ENCODE measurements around the gene STAT2. TPM values are rescaled to one million over a fixed set of nuclear protein-coding genes. Genes with fewer than 3 reads are reported as not detected.

Gene STAT2
- total and polyA plus RNA-seq, 2 of the 13 experiments (the other 11 are each of a cell fraction or from before 2014, with no cell fraction given), result 43.5 to 84.6 TPM

GRCh38 chr12:56315622-56316473 is 44.1 kb downstream of the STAT2 start, which contains the start of gene CNPY2 (continued):
- peak; percentile 99 for TF ChIP-seq ZNF143 (CRISPR knock-in tag; IDR thresholded peaks at IDR 0.05)
- no peak; the same call in 1 of the 2 replicates for TF ChIP-seq BATF2 (CRISPR knock-in tag; IDR thresholded peaks at IDR 0.05)
- TF ChIP-seq ZNF18 (CRISPR knock-in tag; IDR thresholded peaks at IDR 0.05; ENCODE audit: insufficient replicate concordance), result no peak
- TF ChIP-seq ZNF484 (CRISPR knock-in tag; IDR thresholded peaks at IDR 0.05; ENCODE audit: borderline replicate concordance, low read depth), result no peak
- TF ChIP-seq ZNF205 (CRISPR knock-in tag; IDR thresholded peaks at IDR 0.05), result no peak
- TF ChIP-seq NFYB (CRISPR knock-in tag; IDR thresholded peaks at IDR 0.05), result peak; percentile 75
- no peak for TF ChIP-seq KDM4B (CRISPR knock-in tag; IDR thresholded peaks at IDR 0.05)
- peak; percentile 91 for TF ChIP-seq MXD1 (CRISPR knock-in tag; IDR thresholded peaks at IDR 0.05)
- no peak for TF ChIP-seq ETV6 (CRISPR knock-in tag; conservative IDR thresholded peaks at IDR 0.05)
- 0 out of 2 replicates have a peak, but pooled peaks have one; percentile 64 for TF ChIP-seq ZNF552 (CRISPR knock-in tag; IDR thresholded peaks at IDR 0.05; ENCODE audit: borderline replicate concordance)
- no peak; a peak in 1 of 4 replicates for TF ChIP-seq NR2F1 (CRISPR knock-in tag; IDR thresholded peaks at IDR 0.05)
- TF ChIP-seq RARG (CRISPR knock-in tag; IDR thresholded peaks at IDR 0.05; ENCODE audit: low read depth), result no peak
- TF ChIP-seq ZNF687 (CRISPR knock-in tag; IDR thresholded peaks at IDR 0.05), result peak; percentile 98
- TF ChIP-seq SIX4 (CRISPR knock-in tag; IDR thresholded peaks at IDR 0.05), result no peak
- no peak for TF ChIP-seq MBD4 (IDR thresholded peaks at IDR 0.05; ENCODE audit: borderline replicate concordance, low read length)
- TF ChIP-seq ZMYM3 (CRISPR knock-in tag; IDR thresholded peaks at IDR 0.05), result no peak
- TF ChIP-seq HOXA3 (CRISPR knock-in tag; IDR thresholded peaks at IDR 0.05), result peak; percentile 87; the same call in 1 of the 2 replicates
- no peak for TF ChIP-seq ZNF639 (CRISPR knock-in tag; conservative IDR thresholded peaks at IDR 0.05)
- 0 out of 2 replicates have a peak, but pooled peaks have one; percentile 60 for TF ChIP-seq MTF2 (CRISPR knock-in tag; IDR thresholded peaks at IDR 0.05; ENCODE audit: borderline replicate concordance)
- TF ChIP-seq MAF1 (CRISPR knock-in tag; IDR thresholded peaks at IDR 0.05; ENCODE audit: borderline replicate concordance), result peak; percentile 51; the same call in 1 of the 2 replicates
- no peak for TF ChIP-seq CENPX (CRISPR knock-in tag; IDR thresholded peaks at IDR 0.05)
